Esophagus squamous epithelium (tissue), 4 donors: ENCODE results near the gene IRX4.

Source experiments
- POLR2A ChIP-seq, 4 donors: fragments of 450-650 bp; IDR thresholded peaks; one replicate each; pipeline ENCODE4 v1.6.1; 2017; ENCODE audit warnings: antibody characterized with exemption in 4 of 4, mild to moderate bottlenecking in 4 of 4, moderate library complexity in 3 of 4
- TF ChIP-seq, protein P1 (sequence below), 6 experiments: fragments of 450-650 bp in 4 of 6; fragments of 200-600 bp in 2 of 6; sonication (generic) in 2 of 6; IDR thresholded peaks; one replicate each; pipeline ENCODE4 v1.5.1; 2016 to 2019; ENCODE audit warnings: antibody characterized with exemption in 6 of 6, mild to moderate bottlenecking in 4 of 6, moderate library complexity in 4 of 6

DNA sequence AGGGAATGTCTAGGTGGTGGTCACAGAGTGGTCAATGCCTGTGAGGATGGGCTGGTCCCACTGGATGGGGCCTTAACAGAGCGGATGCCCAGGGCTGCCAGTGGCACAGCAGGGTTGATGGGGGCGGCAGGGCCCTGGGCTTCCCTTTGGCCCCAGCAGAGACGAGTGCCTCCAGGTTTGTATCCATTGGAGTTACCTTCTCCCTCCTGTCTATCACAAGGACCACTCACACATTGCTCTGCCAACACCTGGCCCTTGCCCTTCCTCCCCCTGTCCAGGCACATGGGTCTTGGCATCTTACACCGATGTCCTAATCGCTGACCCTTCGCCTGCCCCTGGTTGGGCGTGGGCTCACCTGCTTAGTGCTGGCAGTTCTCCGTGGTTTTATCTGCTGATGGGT lies 26.2 kb upstream of the IRX4 start:
- TF ChIP-seq POLR2A (IDR thresholded peaks at IDR 0.05): no peak
- TF ChIP-seq, protein P1, sequence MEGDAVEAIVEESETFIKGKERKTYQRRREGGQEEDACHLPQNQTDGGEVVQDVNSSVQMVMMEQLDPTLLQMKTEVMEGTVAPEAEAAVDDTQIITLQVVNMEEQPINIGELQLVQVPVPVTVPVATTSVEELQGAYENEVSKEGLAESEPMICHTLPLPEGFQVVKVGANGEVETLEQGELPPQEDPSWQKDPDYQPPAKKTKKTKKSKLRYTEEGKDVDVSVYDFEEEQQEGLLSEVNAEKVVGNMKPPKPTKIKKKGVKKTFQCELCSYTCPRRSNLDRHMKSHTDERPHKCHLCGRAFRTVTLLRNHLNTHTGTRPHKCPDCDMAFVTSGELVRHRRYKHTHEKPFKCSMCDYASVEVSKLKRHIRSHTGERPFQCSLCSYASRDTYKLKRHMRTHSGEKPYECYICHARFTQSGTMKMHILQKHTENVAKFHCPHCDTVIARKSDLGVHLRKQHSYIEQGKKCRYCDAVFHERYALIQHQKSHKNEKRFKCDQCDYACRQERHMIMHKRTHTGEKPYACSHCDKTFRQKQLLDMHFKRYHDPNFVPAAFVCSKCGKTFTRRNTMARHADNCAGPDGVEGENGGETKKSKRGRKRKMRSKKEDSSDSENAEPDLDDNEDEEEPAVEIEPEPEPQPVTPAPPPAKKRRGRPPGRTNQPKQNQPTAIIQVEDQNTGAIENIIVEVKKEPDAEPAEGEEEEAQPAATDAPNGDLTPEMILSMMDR (IDR thresholded peaks at IDR 0.05): no peak
